GM23338 (cell line): ENCODE results near the gene TPP2. TPM values are rescaled to one million over a fixed set of nuclear protein-coding genes. Genes with fewer than 3 reads are reported as not detected.

Experiments
- ATAC-seq: fragments of 200-7000 bp; cut with Tn5 transposase; 3 replicates; pipeline ENCODE4 v1.9.1; 2020
- DNase-seq: peaks from one replicate; pipeline ENCODE4 v3.0.0-alpha.2; 2015; ENCODE audit warnings: low spot score
- H2AFZ ChIP-seq: fragments of 200-600 bp; sonication (generic); 2 replicates; pipeline ENCODE4 v1.8.0; 2016; ENCODE audit warnings: antibody characterized with exemption, mild to moderate bottlenecking, moderate library complexity
- H3F3A ChIP-seq: fragments of 200-600 bp; sonication (generic); replicated peaks from 2 replicates; pipeline ENCODE4 v1.8.0; 2017; ENCODE audit warnings: antibody characterized with exemption, mixed run types, low read depth
- H3K27ac ChIP-seq: fragments of 200-600 bp; sonication (generic); 2 replicates; pipeline ENCODE4 v1.6.1; 2016; ENCODE audit warnings: low read depth
- H3K27me3 ChIP-seq: fragments of 200-600 bp; sonication (generic); 2 replicates; pipeline ENCODE4 v1.8.0; 2016; ENCODE audit warnings: mild to moderate bottlenecking, mixed run types, moderate library complexity; ENCODE audit not compliant: insufficient read depth
- H3K36me3 ChIP-seq: fragments of 200-600 bp; sonication (generic); 2 replicates; pipeline ENCODE4 v1.8.0; 2016; ENCODE audit warnings: mild to moderate bottlenecking; ENCODE audit not compliant: insufficient read depth
- H3K4me1 ChIP-seq: fragments of 200-600 bp; sonication (generic); 2 replicates; pipeline ENCODE4 v1.8.0; 2016; ENCODE audit warnings: mild to moderate bottlenecking, moderate library complexity; ENCODE audit not compliant: insufficient read depth
- H3K4me2 ChIP-seq: fragments of 200-600 bp; sonication (generic); 2 replicates; pipeline ENCODE4 v1.7.1; 2017; ENCODE audit warnings: mixed run types
- H3K4me3 ChIP-seq: fragments of 200-600 bp; sonication (generic); 2 replicates; pipeline ENCODE4 v1.6.1; 2016; ENCODE audit warnings: mixed run types
- H3K79me2 ChIP-seq: fragments of 200-600 bp; sonication (generic); replicated peaks from 2 replicates; pipeline ENCODE4 v1.8.0; 2017; ENCODE audit warnings: mild to moderate bottlenecking; ENCODE audit not compliant: insufficient read depth
- H3K9me2 ChIP-seq: fragments of 200-600 bp; sonication (generic); 2 replicates; pipeline ENCODE4 v1.8.0; 2017; ENCODE audit not compliant: insufficient read depth
- H4K20me1 ChIP-seq: fragments of 200-600 bp; sonication (generic); replicated peaks from 2 replicates; pipeline ENCODE4 v1.8.0; 2017; ENCODE audit warnings: mild to moderate bottlenecking; ENCODE audit not compliant: insufficient read depth
- H3K27ac Mint-ChIP-seq: 2 replicates; pipeline ENCODE4 v1.8.0; 2020; ENCODE audit warnings: inconsistent platforms, mild to moderate bottlenecking, moderate library complexity, mixed read lengths
- H3K27me3 Mint-ChIP-seq: 3 replicates; pipeline ENCODE4 v1.8.0; 2022; ENCODE audit warnings: low read depth, mild to moderate bottlenecking, moderate library complexity, mixed read lengths, inconsistent platforms; ENCODE audit not compliant: insufficient read depth, poor library complexity
- H3K36me3 Mint-ChIP-seq: 3 replicates; pipeline ENCODE4 v1.8.0; 2021; ENCODE audit warnings: low read depth, mild to moderate bottlenecking, inconsistent platforms, moderate library complexity, mixed read lengths
- H3K4me1 Mint-ChIP-seq: 3 replicates; pipeline ENCODE4 v1.8.0; 2020; ENCODE audit warnings: mild to moderate bottlenecking, inconsistent platforms, mixed read lengths
- H3K4me3 Mint-ChIP-seq: 3 replicates; pipeline ENCODE4 v1.8.0; 2021; ENCODE audit warnings: moderate library complexity, mild to moderate bottlenecking, inconsistent platforms, mixed read lengths
- H3K9me3 Mint-ChIP-seq: 3 replicates; pipeline ENCODE4 v1.8.0; 2020; ENCODE audit warnings: moderate library complexity, mild to moderate bottlenecking, inconsistent platforms, mixed read lengths
- CREB1 ChIP-seq: fragments of 250-450 bp; sonication (Bioruptor Pico); IDR thresholded peaks from 2 replicates; pipeline ENCODE4 v1.5.0; 2020; ENCODE audit warnings: low read depth, mild to moderate bottlenecking, moderate library complexity
- EZH2 ChIP-seq: fragments of 200-600 bp; sonication (generic); IDR thresholded peaks from one replicate; pipeline ENCODE4 v1.8.0; 2017; ENCODE audit warnings: antibody characterized with exemption, mild to moderate bottlenecking, low read depth; ENCODE audit not compliant: unreplicated experiment
- EZH2phosphoT487 ChIP-seq: fragments of 200-600 bp; sonication (generic); IDR thresholded peaks from one replicate; pipeline ENCODE4 v1.8.1; 2018; ENCODE audit warnings: antibody characterized with exemption; ENCODE audit not compliant: unreplicated experiment
- JUNB ChIP-seq: IDR thresholded peaks from one replicate; pipeline ENCODE4 v1.6.1; 2016; ENCODE audit warnings: antibody characterized with exemption; ENCODE audit not compliant: unreplicated experiment
- POLR2AphosphoS5 ChIP-seq: IDR thresholded peaks from 2 replicates; pipeline ENCODE4 v1.6.1; 2016; ENCODE audit warnings: antibody characterized with exemption, low read depth
- STAT1 ChIP-seq: IDR thresholded peaks from one replicate; pipeline ENCODE4 v1.6.1; 2016; ENCODE audit warnings: antibody characterized with exemption; ENCODE audit not compliant: unreplicated experiment
- ZNF114 ChIP-seq: fragments of 250-450 bp; sonication (Bioruptor Pico); IDR thresholded peaks from 2 replicates; pipeline ENCODE4 v1.5.0; 2020; ENCODE audit warnings: mild to moderate bottlenecking, moderate library complexity
- ZNF331 ChIP-seq: fragments of 250-450 bp; sonication (Bioruptor Pico); IDR thresholded peaks from 2 replicates; pipeline ENCODE4 v1.5.0; 2020; ENCODE audit warnings: low read depth, mild to moderate bottlenecking, moderate library complexity
- polyA plus RNA-seq: library from polyadenylated mRNA; unstranded; fragments of >200 nt; fragmentation: Nextera tagmentation; extraction: Ambion mirVana; gene quantifications from 2 replicates; pipeline ENCODE4 v1.2.1, GENCODE V29; 2016
- total RNA-seq: library from RNA; depleted of rRNA; stranded (reverse); fragments of >200 nt; shearing (Covaris generic); gene quantifications from 2 replicates; pipeline ENCODE4 v1.2.3, GENCODE V29; 2014
- TF ChIP-seq, protein P1 (sequence below): IDR thresholded peaks from 2 replicates; pipeline ENCODE4 v1.6.1; 2016; ENCODE audit warnings: antibody characterized with exemption
- TF ChIP-seq, protein P2 (sequence below): fragments of 250-450 bp; sonication (Bioruptor Pico); IDR thresholded peaks from 2 replicates; pipeline ENCODE4 v1.5.0; 2020; ENCODE audit warnings: mild to moderate bottlenecking, moderate library complexity
- TF ChIP-seq, protein P3 (sequence below), 2 experiments: fragments of 200-600 bp in 1 of 2; sonication (generic) in 1 of 2; conservative IDR thresholded peaks; 2 replicates each; pipeline versions ENCODE4 v1.5.1 to v1.6.1; 2016 to 2017; ENCODE audit warnings: antibody characterized with exemption in 2 of 2, low read depth in 2 of 2, mild to moderate bottlenecking in 2 of 2, moderate library complexity in 1 of 2
- TF ChIP-seq, protein P4 (sequence below): IDR thresholded peaks from one replicate; pipeline ENCODE4 v1.6.1; 2018; ENCODE audit warnings: antibody characterized with exemption; ENCODE audit not compliant: unreplicated experiment

Gene TPP2
- total and polyA plus RNA-seq, 2 experiments from 2014 or later, result 56.6 to 111 TPM

DNA sequence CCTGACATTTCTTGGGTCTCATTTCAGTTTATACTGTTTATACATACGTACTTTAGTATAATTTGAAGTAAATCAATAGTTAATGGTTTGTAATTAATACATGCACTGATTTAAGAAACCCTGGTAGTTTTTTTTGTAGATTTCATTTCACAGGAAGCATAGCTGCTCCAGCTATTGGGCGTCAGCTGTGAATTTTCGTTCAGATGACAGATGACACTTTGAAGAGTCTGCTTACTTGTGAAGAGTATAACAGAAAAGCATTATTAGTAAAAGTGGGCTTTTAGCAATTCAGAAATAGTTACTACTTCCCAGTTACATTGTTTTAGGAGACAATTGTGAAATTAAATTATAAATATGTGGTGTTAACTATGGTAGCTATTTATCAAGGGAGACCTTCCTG is 53.7 kb downstream of the TPP2 start:
- Histone ChIP-seq H3F3A (no peaks in the 10 kb centered on the region), H2AFZ (no peak overlapping the region), H3K4me1 (no peaks in the 10 kb centered on the region), H3K27me3 (no peaks in the 10 kb centered on the region), H4K20me1 (no peaks in the 10 kb centered on the region; the same call in 1 of the 2 replicates), H3K36me3 (peaks cover 48% of the 10 kb centered on the region; the same call in 1 of the 2 replicates), H3K9me2 (no peaks in the 10 kb centered on the region), H3K79me2 (no peaks in the 10 kb centered on the region), H3K4me3 (no peak overlapping the region), H3K27ac (no peak overlapping the region), H3K4me2 (no peak overlapping the region)
- no peaks in the 10 kb centered on the region for H3K27me3 Mint-ChIP-seq
- no peaks in the 10 kb centered on the region for H3K9me3 Mint-ChIP-seq
- peaks cover 55% of the 10 kb centered on the region for H3K36me3 Mint-ChIP-seq
- DNase-seq (no peak), ATAC-seq (no peak)
- no peak for TF ChIP-seq ZNF331 (CRISPR knock-in tag)
- no peak for TF ChIP-seq EZH2
- TF ChIP-seq, protein P1, sequence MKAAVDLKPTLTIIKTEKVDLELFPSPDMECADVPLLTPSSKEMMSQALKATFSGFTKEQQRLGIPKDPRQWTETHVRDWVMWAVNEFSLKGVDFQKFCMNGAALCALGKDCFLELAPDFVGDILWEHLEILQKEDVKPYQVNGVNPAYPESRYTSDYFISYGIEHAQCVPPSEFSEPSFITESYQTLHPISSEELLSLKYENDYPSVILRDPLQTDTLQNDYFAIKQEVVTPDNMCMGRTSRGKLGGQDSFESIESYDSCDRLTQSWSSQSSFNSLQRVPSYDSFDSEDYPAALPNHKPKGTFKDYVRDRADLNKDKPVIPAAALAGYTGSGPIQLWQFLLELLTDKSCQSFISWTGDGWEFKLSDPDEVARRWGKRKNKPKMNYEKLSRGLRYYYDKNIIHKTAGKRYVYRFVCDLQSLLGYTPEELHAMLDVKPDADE, result no peak
- TF ChIP-seq, protein P2, sequence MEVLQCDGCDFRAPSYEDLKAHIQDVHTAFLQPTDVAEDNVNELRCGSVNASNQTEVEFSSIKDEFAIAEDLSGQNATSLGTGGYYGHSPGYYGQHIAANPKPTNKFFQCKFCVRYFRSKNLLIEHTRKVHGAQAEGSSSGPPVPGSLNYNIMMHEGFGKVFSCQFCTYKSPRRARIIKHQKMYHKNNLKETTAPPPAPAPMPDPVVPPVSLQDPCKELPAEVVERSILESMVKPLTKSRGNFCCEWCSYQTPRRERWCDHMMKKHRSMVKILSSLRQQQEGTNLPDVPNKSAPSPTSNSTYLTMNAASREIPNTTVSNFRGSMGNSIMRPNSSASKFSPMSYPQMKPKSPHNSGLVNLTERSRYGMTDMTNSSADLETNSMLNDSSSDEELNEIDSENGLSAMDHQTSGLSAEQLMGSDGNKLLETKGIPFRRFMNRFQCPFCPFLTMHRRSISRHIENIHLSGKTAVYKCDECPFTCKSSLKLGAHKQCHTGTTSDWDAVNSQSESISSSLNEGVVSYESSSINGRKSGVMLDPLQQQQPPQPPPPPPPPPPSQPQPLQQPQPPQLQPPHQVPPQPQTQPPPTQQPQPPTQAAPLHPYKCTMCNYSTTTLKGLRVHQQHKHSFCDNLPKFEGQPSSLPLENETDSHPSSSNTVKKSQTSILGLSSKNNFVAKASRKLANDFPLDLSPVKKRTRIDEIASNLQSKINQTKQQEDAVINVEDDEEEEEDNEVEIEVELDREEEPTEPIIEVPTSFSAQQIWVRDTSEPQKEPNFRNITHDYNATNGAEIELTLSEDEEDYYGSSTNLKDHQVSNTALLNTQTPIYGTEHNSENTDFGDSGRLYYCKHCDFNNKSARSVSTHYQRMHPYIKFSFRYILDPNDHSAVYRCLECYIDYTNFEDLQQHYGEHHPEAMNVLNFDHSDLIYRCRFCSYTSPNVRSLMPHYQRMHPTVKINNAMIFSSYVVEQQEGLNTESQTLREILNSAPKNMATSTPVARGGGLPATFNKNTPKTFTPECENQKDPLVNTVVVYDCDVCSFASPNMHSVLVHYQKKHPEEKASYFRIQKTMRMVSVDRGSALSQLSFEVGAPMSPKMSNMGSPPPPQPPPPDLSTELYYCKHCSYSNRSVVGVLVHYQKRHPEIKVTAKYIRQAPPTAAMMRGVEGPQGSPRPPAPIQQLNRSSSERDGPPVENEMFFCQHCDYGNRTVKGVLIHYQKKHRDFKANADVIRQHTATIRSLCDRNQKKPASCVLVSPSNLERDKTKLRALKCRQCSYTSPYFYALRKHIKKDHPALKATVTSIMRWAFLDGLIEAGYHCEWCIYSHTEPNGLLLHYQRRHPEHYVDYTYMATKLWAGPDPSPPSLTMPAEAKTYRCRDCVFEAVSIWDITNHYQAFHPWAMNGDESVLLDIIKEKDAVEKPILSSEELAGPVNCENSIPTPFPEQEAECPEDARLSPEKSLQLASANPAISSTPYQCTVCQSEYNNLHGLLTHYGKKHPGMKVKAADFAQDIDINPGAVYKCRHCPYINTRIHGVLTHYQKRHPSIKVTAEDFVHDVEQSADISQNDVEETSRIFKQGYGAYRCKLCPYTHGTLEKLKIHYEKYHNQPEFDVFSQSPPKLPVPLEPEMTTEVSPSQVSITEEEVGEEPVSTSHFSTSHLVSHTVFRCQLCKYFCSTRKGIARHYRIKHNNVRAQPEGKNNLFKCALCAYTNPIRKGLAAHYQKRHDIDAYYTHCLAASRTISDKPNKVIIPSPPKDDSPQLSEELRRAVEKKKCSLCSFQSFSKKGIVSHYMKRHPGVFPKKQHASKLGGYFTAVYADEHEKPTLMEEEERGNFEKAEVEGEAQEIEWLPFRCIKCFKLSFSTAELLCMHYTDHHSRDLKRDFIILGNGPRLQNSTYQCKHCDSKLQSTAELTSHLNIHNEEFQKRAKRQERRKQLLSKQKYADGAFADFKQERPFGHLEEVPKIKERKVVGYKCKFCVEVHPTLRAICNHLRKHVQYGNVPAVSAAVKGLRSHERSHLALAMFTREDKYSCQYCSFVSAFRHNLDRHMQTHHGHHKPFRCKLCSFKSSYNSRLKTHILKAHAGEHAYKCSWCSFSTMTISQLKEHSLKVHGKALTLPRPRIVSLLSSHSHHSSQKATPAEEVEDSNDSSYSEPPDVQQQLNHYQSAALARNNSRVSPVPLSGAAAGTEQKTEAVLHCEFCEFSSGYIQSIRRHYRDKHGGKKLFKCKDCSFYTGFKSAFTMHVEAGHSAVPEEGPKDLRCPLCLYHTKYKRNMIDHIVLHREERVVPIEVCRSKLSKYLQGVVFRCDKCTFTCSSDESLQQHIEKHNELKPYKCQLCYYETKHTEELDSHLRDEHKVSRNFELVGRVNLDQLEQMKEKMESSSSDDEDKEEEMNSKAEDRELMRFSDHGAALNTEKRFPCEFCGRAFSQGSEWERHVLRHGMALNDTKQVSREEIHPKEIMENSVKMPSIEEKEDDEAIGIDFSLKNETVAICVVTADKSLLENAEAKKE (CRISPR knock-in tag), result no peak
- no peak for TF ChIP-seq POLR2AphosphoS5
- TF ChIP-seq CREB1 (CRISPR knock-in tag), result no peak
- TF ChIP-seq, protein P3, sequence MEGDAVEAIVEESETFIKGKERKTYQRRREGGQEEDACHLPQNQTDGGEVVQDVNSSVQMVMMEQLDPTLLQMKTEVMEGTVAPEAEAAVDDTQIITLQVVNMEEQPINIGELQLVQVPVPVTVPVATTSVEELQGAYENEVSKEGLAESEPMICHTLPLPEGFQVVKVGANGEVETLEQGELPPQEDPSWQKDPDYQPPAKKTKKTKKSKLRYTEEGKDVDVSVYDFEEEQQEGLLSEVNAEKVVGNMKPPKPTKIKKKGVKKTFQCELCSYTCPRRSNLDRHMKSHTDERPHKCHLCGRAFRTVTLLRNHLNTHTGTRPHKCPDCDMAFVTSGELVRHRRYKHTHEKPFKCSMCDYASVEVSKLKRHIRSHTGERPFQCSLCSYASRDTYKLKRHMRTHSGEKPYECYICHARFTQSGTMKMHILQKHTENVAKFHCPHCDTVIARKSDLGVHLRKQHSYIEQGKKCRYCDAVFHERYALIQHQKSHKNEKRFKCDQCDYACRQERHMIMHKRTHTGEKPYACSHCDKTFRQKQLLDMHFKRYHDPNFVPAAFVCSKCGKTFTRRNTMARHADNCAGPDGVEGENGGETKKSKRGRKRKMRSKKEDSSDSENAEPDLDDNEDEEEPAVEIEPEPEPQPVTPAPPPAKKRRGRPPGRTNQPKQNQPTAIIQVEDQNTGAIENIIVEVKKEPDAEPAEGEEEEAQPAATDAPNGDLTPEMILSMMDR (conservative IDR thresholded peaks at IDR 0.05; ENCODE audit: low read depth in 2 of 2), result no peak
- TF ChIP-seq ZNF114 (CRISPR knock-in tag), result no peak
- no peak for TF ChIP-seq STAT1
- TF ChIP-seq, protein P4, sequence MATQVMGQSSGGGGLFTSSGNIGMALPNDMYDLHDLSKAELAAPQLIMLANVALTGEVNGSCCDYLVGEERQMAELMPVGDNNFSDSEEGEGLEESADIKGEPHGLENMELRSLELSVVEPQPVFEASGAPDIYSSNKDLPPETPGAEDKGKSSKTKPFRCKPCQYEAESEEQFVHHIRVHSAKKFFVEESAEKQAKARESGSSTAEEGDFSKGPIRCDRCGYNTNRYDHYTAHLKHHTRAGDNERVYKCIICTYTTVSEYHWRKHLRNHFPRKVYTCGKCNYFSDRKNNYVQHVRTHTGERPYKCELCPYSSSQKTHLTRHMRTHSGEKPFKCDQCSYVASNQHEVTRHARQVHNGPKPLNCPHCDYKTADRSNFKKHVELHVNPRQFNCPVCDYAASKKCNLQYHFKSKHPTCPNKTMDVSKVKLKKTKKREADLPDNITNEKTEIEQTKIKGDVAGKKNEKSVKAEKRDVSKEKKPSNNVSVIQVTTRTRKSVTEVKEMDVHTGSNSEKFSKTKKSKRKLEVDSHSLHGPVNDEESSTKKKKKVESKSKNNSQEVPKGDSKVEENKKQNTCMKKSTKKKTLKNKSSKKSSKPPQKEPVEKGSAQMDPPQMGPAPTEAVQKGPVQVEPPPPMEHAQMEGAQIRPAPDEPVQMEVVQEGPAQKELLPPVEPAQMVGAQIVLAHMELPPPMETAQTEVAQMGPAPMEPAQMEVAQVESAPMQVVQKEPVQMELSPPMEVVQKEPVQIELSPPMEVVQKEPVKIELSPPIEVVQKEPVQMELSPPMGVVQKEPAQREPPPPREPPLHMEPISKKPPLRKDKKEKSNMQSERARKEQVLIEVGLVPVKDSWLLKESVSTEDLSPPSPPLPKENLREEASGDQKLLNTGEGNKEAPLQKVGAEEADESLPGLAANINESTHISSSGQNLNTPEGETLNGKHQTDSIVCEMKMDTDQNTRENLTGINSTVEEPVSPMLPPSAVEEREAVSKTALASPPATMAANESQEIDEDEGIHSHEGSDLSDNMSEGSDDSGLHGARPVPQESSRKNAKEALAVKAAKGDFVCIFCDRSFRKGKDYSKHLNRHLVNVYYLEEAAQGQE, result no peak
- TF ChIP-seq JUNB, result no peak
- no peak for TF ChIP-seq EZH2phosphoT487
- no peaks in the 10 kb centered on the region for H3K4me1 Mint-ChIP-seq
- no peak overlapping the region for H3K4me3 Mint-ChIP-seq
- no peak overlapping the region for H3K27ac Mint-ChIP-seq
